Body of pancreas (tissue), 4 donors: ENCODE results near the gene TLE1.

Experiments
- POLR2A ChIP-seq, 3 donors: fragments of 450-650 bp; IDR thresholded peaks; one replicate each; pipeline ENCODE4 v1.6.1; 2016; ENCODE audit warnings: antibody characterized with exemption in 3 of 3, mild to moderate bottlenecking in 2 of 3
- TF ChIP-seq, protein P1 (sequence below), 7 experiments: fragments of 450-650 bp in 4 of 7; fragments of 200-600 bp in 3 of 7; sonication (generic) in 3 of 7; IDR thresholded peaks; one replicate each; pipeline ENCODE4 v1.5.1; 2016 to 2019; ENCODE audit warnings: antibody characterized with exemption in 7 of 7

DNA sequence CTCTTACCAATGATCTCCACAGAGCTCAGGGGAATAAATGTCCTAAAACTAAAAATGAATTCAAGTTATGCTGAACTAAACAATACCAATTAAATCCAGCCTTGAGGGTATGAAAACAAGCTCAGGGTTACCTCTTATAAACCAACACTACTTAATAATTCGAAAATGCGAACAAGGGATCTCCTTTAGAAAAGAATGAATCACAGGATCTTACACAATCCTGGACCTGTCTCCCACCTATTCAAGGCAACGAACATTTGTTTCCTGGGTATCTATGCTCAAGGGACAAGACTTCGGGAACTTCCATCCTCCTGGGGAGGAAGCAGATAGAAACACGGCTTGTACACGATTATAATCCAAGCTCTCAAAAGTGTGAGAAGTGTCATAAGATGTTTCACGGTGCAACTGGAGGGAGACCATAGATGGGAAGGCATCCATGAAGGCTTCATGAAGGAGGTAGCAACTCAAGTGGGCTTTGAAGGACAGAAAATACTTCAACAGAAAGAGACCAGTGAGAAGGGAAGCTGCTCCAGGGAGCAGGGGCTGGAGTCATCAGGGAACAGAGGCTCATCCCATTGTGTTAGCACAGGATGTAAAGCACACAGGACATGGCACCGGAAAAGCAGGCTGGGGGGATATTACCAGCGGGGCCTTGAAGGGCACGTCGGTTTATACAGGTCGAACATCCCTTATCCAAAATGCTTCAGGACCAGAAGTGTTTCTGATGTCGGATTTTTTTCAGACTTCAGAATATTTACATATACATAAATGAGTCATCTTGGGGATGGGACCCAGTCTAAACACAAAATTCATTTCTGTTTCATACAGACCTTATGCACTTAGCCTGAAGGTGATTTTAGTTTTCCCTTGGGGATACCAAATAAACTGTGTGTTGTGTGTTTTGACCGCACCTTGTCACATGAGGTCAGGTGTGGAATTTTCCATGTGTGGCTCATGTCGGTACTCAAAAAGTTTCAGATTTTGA is 87.4 kb downstream of the TLE1 start:
- TF ChIP-seq, protein P1, sequence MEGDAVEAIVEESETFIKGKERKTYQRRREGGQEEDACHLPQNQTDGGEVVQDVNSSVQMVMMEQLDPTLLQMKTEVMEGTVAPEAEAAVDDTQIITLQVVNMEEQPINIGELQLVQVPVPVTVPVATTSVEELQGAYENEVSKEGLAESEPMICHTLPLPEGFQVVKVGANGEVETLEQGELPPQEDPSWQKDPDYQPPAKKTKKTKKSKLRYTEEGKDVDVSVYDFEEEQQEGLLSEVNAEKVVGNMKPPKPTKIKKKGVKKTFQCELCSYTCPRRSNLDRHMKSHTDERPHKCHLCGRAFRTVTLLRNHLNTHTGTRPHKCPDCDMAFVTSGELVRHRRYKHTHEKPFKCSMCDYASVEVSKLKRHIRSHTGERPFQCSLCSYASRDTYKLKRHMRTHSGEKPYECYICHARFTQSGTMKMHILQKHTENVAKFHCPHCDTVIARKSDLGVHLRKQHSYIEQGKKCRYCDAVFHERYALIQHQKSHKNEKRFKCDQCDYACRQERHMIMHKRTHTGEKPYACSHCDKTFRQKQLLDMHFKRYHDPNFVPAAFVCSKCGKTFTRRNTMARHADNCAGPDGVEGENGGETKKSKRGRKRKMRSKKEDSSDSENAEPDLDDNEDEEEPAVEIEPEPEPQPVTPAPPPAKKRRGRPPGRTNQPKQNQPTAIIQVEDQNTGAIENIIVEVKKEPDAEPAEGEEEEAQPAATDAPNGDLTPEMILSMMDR (IDR thresholded peaks at IDR 0.05), result no peak
- no peak for TF ChIP-seq POLR2A (IDR thresholded peaks at IDR 0.05)
